Ishikawa (cell line): ENCODE measurements around the gene LIMK2.

Source experiments
- CEBPB ChIP-seq: IDR thresholded peaks from 2 replicates; pipeline ENCODE4 v1.6.1; 2012
- CREB1 ChIP-seq: IDR thresholded peaks from 2 replicates; pipeline ENCODE4 v1.6.1; 2012; ENCODE audit warnings: low read depth
- EGR1 ChIP-seq: IDR thresholded peaks from 2 replicates; pipeline ENCODE4 v1.6.1; 2012
- EP300 ChIP-seq: IDR thresholded peaks from 2 replicates; pipeline ENCODE4 v1.6.1; 2012; ENCODE audit warnings: borderline replicate concordance
- FOXM1 ChIP-seq: IDR thresholded peaks from 2 replicates; pipeline ENCODE4 v1.6.1; 2012; ENCODE audit warnings: low read depth, borderline replicate concordance
- NFIC ChIP-seq: IDR thresholded peaks from 2 replicates; pipeline ENCODE4 v1.6.1; 2012
- RAD21 ChIP-seq: IDR thresholded peaks from 2 replicates; pipeline ENCODE4 v1.6.1; 2012; ENCODE audit warnings: low read depth
- TAF1 ChIP-seq: IDR thresholded peaks from 2 replicates; pipeline ENCODE4 v1.6.1; 2012; ENCODE audit warnings: low read depth, mild to moderate bottlenecking
- TCF12 ChIP-seq: IDR thresholded peaks from 2 replicates; pipeline ENCODE4 v1.6.1; 2012; ENCODE audit warnings: low read depth
- TEAD4 ChIP-seq: IDR thresholded peaks from 2 replicates; pipeline ENCODE4 v1.6.1; 2012
- YY1 ChIP-seq: IDR thresholded peaks from 2 replicates; pipeline ENCODE4 v1.6.1; 2012; ENCODE audit warnings: low read depth
- ZBTB7A ChIP-seq: IDR thresholded peaks from 2 replicates; pipeline ENCODE4 v1.6.1; 2012; ENCODE audit warnings: low read depth
- TF ChIP-seq, protein P1 (sequence below): IDR thresholded peaks from 2 replicates; pipeline ENCODE4 v1.6.1; 2012
- TF ChIP-seq, protein P2 (sequence below): IDR thresholded peaks from 2 replicates; pipeline ENCODE4 v1.6.1; 2012
- TF ChIP-seq, protein P3 (sequence below): IDR thresholded peaks from 2 replicates; pipeline ENCODE4 v1.6.1; 2012; ENCODE audit warnings: low read depth, mild to moderate bottlenecking

The LIMK2 gene

DNA sequence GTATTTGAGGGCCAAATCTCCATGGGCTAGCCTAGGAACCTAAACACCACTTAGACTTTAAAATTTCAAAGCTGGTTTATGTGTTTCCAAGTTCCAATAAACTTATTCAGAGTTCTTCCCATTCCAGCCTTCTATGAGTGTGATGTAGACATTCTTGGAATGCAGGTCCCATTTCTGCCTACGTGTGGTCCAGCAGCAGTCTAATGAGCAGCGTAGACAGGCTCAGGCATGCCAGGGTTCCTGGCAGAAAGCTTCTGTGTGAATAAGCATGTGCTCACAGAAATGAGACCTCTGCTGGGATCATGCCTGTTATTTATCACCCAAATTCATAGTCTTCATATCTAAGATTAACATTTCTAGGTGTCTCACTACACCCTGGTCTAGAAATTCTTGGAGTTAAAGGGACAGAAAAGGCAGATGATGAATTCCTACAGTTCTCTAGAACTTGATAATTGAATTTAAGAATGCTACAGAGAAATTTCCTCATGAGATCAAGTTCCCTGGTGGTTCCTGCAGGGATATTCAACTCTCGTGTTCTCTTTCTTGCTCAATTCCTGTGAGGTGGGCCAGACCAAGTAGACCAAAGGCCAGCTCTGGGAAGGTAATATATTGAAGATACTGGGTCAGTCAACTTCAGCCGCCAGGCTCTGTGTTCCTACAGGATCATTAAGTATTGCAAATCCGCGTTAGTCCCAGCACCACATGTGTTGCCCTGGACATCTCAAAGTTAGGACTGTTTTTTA, 34.5 kb upstream of the LIMK2 start:
- TF ChIP-seq CREB1 (no peak), TEAD4 (peak; percentile 84)
- TF ChIP-seq, protein P1, sequence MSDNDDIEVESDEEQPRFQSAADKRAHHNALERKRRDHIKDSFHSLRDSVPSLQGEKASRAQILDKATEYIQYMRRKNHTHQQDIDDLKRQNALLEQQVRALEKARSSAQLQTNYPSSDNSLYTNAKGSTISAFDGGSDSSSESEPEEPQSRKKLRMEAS, result no peak

DNA sequence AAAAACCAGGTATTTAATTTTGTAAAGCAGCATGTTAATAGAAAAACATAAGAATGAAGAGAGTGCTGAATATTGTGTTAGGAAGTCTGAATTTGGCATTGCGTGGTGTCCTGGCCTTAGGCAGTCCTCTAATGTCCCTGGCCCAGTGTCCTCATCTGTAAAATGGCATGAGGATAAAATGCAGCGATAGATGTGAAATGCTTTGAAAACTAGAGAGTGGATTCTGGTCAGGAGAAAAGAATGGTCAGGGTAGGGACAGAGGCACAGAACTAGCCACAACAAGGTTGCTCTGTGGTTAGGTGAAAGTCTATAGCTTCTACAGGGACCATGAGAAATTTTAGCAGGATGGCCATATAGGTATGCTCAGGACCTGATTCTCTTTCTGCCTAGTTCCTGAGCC, 33.2 kb upstream of the LIMK2 start:
- TF ChIP-seq, protein P2, sequence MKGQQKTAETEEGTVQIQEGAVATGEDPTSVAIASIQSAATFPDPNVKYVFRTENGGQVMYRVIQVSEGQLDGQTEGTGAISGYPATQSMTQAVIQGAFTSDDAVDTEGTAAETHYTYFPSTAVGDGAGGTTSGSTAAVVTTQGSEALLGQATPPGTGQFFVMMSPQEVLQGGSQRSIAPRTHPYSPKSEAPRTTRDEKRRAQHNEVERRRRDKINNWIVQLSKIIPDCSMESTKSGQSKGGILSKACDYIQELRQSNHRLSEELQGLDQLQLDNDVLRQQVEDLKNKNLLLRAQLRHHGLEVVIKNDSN, result no peak
- TF ChIP-seq, protein P1, result no peak

DNA sequence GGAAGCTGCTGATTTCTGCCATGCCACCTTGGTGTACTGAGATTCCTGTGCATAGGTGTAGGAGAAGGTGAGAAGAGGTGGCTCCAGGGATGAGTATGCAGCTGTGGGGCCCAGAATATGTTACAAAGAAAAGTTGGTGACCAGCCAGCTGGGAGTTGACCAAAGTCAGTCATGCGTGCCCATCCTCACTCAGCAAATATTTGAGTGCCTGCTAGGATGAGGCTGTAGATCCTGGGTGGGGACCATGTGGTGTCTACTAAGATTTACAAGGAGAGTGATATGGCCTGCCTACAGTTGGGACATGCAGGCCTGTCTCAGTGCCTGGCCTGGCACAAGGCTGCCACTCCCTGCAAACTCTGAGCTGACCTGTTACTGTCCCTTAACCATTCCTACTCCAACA, 32.8 kb upstream of the LIMK2 start:
- TF ChIP-seq ZBTB7A (no peak), NFIC (peak; percentile 94), TAF1 (no peak), TCF12 (peak; percentile 85), EP300 (peak; percentile 68), RAD21 (0 out of 2 replicates have a peak, but pooled peaks have one; percentile 16), CREB1 (no peak), FOXM1 (0 out of 2 replicates have a peak, but pooled peaks have one; percentile 29), CEBPB (no peak), YY1 (peak; percentile 37; the same call in 1 of the 2 replicates), EGR1 (no peak), TEAD4 (peak; percentile 88)
- TF ChIP-seq, protein P3, sequence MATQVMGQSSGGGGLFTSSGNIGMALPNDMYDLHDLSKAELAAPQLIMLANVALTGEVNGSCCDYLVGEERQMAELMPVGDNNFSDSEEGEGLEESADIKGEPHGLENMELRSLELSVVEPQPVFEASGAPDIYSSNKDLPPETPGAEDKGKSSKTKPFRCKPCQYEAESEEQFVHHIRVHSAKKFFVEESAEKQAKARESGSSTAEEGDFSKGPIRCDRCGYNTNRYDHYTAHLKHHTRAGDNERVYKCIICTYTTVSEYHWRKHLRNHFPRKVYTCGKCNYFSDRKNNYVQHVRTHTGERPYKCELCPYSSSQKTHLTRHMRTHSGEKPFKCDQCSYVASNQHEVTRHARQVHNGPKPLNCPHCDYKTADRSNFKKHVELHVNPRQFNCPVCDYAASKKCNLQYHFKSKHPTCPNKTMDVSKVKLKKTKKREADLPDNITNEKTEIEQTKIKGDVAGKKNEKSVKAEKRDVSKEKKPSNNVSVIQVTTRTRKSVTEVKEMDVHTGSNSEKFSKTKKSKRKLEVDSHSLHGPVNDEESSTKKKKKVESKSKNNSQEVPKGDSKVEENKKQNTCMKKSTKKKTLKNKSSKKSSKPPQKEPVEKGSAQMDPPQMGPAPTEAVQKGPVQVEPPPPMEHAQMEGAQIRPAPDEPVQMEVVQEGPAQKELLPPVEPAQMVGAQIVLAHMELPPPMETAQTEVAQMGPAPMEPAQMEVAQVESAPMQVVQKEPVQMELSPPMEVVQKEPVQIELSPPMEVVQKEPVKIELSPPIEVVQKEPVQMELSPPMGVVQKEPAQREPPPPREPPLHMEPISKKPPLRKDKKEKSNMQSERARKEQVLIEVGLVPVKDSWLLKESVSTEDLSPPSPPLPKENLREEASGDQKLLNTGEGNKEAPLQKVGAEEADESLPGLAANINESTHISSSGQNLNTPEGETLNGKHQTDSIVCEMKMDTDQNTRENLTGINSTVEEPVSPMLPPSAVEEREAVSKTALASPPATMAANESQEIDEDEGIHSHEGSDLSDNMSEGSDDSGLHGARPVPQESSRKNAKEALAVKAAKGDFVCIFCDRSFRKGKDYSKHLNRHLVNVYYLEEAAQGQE, result no peak
- TF ChIP-seq, protein P1, result peak; percentile 81
- TF ChIP-seq, protein P2, result peak; percentile 57

DNA sequence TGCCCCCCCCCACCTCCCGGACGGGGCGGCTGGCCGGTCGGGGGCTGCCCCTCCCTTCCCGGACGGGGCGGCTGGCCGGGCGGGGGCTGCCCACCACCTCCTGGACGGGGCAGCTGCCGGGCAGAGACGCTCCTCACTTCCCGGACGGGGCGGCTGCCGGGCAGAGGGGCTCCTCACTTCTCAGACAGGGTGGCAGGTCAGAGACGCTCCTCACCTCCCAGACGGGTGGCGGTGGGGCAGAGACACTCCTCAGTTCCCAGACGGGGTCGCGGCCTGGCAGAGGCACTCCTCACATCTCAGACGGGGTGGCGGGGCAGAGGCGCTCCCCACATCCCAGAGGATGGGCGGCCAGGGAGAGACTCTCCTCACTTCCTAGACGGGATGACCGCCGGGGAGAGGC, 28.1 kb upstream of the LIMK2 start:
- TF ChIP-seq CEBPB (no peak), RAD21 (no peak), ZBTB7A (no peak), TCF12 (no peak), CREB1 (no peak), EP300 (no peak), YY1 (no peak), NFIC (no peak), EGR1 (no peak), TEAD4 (no peak)
- TF ChIP-seq, protein P1, result no peak
- TF ChIP-seq, protein P2, result no peak

DNA sequence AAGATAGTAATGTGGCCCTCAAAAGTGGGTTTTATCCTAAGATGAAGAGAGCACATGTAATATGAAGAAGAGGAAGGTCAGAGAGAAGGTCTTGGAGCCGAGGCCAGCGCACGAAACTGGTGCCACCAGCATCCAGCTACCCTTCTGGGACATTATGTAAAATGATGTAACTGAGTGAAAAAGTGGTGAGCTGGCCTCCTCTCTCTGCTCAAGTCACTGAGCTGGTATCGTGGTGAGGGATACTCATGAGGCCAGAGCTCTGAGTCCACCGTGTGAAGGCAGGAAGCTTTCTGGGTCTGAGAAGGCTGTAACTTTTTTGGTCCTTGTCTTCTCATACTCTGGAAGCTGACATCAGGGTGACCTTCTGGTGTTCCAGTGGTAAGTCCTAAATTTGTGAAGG, 27.0 kb upstream of the LIMK2 start:
- TF ChIP-seq, protein P2, result no peak
- TF ChIP-seq EGR1, result no peak
- no peak for TF ChIP-seq TCF12
- TF ChIP-seq ZBTB7A, result no peak
- no peak for TF ChIP-seq RAD21
- TF ChIP-seq YY1, result no peak
- TF ChIP-seq, protein P1, result no peak
- TF ChIP-seq FOXM1, result no peak
- TF ChIP-seq, protein P3, result no peak
